HG03108 (cell line): ENCODE measurements around the gene CA7.
A peak's percentile ranks its signal among the peaks of the same experiment; 100 is the strongest.
"Not testable (repeated sequence)": the region's sequence is repeated elsewhere in the genome, so short reads cannot be mapped to it uniquely, and the experiment has no call there.

ENCODE experiments used
- ATAC-seq: cut with Tn5 transposase; IDR thresholded peaks from one replicate; pipeline ENCODE4 v1.9.1; 2021; ENCODE audit warnings: moderate library complexity; ENCODE audit not compliant: unreplicated experiment

CA7 gene

GRCh38 chr16:66846266-66846665 lies 2.1 kb downstream of the CA7 start:
- ATAC-seq = no peak

DNA sequence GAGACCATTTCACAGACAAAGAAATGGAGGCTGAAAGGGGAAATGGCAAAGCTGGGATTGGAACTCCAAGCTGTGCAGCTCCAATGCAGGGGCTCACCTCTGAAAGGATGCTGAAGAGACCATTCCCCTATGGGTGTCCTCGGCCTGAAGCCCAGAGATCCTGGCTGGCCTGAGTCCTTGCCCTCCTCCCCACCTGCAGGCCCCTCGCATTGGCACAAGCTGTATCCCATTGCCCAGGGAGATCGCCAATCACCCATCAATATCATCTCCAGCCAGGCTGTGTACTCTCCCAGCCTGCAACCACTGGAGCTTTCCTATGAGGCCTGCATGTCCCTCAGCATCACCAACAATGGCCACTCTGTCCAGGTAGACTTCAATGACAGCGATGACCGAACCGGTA lies 2.6 kb downstream of the CA7 start:
- no peak for ATAC-seq

GRCh38 chr16:66847533-66848067 lies 3.4 kb downstream of the CA7 start:
- no peak for ATAC-seq

DNA sequence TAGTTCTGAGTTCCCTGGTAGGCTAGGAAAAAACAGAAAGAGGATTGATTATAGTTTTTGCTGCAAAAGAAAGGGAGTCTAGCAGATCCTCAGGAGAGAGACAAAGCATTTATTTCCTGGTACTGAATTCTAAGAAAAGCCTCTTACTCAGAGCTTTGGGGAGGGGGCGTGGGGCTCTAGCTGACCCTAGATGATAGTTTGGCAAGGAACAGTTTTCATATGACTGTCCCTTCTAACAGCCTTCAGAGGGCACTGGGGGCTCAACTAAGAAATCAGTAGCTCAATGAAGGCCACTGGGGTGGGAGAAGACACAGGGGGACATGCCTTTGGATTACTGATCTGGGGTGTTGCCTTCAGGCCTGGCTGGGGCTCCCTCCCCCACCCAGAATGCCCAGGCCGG lies 4.0 kb downstream of the CA7 start:
- no peak for ATAC-seq

GRCh38 chr16:66849021-66849420 lies 4.8 kb downstream of the CA7 start:
- no peak for ATAC-seq

GRCh38 chr16:66849549-66849948 lies 5.3 kb downstream of the CA7 start:
- no peak for ATAC-seq

GRCh38 chr16:66850115-66850815 lies 6.1 kb downstream of the CA7 start:
- no peak for ATAC-seq

- no peak for ATAC-seq
Observed at GRCh38 chr16:66851166-66851964, 7.2 kb downstream of the CA7 start.

DNA sequence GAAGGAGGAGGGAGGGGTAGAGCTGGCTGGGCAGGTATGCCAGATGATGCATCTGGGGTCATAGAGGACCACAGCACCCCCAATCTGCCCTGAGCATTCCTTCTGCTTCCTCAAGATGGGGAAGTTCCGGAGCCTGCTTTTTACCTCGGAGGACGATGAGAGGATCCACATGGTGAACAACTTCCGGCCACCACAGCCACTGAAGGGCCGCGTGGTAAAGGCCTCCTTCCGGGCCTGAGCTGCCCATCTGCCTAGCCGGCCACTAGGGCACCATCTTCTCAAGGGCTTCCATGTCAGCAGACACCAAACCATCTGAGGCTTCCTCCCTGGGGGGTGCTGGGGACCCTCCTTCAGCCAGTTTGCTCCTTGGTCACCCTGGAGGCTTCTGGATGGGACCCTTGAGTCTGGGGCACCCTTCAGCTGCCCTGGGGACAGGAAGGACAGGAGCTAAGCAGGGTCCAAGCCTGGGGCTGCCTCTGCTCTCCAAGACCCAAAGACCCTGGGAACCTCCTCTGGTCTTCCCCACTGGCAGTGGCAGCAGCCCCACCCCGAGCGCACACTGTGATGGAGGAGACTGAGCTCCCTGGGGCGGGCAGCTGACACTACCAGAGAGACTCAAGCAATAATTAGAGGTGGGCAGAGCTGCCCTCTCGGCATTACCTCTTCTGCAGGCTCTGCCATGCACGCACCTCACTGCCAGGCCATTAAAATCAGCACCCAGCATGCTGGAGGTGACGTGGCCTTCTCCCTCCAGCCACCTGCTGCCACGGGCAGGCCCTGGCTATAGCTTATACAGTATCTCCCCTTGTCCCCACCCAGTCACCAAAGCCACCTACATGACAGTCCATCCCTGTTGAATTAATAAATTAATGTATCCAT lies 9.3 kb downstream of the CA7 start:
- no peak for ATAC-seq

- ATAC-seq = no peak
Observed at GRCh38 chr16:66856184-66856730, 12.0 kb downstream of the CA7 start.

DNA sequence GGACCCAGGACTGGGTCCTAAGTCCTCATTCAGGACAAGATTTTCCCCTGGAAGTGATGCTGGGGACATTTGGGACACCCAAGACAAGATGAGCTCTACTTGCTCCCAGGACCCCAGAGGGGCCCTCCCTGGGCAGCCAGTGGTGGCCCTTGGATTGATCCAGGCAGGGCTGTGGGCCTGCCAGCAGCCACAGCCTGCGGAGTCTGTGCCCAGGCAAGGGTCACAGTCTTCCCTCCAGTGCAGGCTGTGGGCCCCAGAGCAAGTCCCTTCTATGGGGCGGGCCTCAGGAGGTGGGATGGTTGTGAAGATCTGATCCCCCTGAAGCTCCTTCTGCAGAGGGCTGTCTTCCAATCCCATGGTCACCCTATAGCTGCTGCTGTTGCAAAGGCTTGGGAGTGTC lies 12.6 kb downstream of the CA7 start:
- no peak for ATAC-seq

DNA sequence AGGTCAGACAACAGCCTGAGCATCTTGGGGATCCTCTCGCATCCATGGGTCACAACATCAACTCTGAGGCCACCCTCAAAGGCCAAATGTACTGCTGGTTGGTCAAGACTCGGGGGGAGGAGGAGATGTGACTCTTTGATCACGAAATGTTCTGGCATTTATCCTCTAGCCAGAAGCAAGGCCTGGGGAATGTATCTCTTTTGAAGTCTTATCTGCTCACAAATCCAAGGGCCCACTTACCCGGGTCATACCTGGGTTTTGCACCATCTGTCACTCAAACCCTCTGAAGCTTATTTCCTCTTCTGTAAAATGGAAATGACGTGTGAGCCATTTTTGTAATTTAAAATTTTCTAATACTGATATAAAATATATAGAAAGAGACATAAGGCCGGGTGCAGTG lies 13.2 kb downstream of the CA7 start:
- no peak for ATAC-seq

GRCh38 chr16:66858740-66859396 lies 14.7 kb downstream of the CA7 start:
- peak; percentile 68 for ATAC-seq

DNA sequence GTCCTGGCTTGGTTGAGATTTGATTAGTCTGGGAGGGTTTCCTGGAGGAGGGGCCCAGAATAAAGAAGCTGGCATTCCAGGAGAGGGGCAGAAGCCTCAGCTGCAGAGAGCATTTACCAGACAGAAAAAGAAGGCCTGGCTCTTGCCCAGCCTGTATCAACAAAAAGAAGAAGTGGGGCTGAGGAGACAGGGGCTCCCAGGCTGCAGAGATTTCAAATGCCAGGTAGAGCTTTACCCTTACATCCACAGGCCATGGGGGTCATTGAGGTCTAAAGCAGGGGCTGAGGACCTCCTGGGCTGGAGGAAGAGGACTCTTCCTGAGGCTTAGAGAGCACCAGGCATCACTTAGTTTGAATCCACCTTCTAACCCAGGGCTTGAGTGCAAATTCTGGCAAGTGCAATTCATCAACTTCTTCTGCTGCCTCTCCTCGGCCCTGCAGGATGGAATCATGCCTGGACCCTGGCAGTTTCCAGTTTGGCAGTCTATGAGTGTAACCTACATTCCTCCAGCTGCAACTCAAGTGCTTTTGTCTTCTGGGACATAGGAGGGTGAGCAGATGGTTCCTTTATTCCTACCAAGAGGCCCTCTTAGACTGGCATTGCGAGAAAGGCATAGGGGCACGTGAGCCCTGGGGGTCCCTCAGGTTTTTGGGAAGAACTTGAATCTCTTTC lies 15.3 kb downstream of the CA7 start:
- no peak for ATAC-seq

DNA sequence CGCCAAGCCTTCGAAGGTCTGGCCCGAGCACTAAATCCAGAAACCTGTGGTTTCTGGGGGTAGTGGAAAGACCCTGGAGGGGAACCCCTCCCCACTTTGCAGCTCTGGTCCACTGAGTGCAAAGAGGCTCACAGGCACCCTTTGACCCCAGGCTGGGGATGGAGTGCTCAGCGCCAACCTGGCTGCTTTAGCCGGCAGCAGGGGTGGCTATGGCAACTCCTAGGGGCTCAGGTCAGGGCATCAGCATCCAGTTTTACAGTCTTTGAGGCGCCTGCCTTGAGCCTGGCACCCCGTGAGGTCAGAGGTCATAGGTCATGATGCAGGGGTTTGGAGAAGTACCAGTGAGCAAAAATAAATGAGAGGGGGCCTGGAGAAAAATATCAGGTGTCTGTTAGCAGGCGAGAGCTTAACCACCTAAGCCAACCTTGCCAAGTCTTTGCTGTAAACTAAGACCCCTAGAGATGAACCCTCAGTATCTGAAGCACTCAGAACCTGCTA lies 17.9 kb downstream of the CA7 start:
- no peak for ATAC-seq

DNA sequence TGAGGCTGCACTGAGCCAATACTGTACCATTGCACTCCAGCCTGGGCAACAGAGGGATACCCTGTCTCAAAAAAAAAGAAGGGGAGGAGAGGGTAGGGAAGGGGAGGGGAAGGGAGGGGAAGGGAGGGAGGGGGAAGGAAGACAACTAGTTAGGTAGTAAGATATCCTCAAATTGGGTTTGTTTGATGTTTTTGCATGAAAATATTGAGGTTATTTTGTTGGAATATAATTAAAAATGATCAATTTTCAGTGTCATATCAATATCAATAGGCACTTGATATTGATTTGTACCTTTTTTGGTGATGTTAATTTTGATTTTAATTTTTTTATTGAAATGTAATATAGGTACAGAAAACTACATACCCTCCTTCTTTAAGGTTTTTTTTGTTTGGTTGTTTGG lies 19.5 kb downstream of the CA7 start:
- no peak for ATAC-seq

DNA sequence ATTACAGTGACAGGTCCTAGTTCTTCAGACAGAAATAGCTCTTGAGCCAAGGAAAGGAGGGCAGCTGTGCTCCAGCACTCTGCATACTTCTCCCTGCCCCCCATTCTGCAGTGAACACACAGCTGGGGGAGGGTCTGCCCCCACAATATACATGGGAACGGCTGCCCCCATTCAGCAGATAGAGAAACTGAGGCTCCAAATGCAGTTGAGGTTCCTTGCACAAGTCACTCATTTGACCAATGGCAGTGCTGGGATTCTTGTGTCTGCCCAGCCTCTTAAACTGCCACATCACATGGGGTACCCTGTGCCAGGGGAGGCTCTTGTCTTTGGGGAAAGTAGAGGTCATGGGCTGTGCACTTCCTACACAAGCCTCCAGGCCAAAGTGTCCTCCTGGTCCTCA lies 25.2 kb downstream of the CA7 start:
- no peak for ATAC-seq

GRCh38 chr16:66871363-66871762 lies 27.1 kb downstream of the CA7 start:
- ATAC-seq = not testable (repeated sequence)

DNA sequence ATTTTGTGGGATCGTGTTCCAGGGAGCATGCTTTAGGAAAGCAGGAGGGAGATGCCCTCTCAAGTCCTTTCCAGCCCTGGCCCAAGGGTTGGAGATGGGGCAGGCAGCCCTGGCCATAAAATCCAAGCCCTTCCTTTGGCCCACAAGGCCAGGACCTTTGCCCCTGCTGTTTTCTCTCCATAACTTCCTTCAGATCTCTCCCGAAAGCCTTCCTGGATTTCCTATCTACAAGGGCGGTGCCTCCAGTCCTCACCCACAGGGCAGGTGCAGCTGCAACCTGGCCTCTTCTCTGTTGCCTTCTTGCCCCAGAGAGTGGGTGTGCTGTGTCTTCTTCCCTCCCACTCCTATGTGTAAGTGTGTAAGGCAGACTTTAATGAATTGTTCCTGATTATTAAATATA lies 27.6 kb downstream of the CA7 start:
- no peak for ATAC-seq

DNA sequence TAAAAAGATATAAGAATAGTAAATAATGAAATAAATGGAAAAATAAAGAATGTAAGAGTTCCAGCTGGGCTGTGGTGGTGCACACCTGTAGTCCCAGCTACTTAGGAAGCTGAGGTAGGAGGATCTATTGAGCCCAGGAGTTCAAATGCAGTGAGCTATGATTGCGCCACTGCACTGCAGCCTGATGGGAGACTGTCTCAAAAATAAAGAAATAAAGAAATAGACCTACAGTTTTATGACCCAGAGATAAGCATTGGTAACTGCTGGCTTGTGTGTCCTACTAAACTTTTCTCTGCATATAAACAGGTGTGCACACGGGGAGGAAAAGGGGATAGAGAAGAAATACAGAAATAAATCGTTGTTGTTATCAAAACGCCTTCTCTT lies 28.3 kb downstream of the CA7 start:
- ATAC-seq = no peak
